H9 (cell line): Measurements from ENCODE around the gene MOGAT2. TPM values are rescaled to one million over a fixed set of nuclear protein-coding genes. Genes with fewer than 3 reads are reported as not detected.

Experiments
- DNase-seq: peaks from one replicate; pipeline ENCODE4 v3.0.0-alpha.2; 2017
- H2AFZ ChIP-seq: one replicate; pipeline ENCODE4 v1.6.1; 2013; ENCODE audit warnings: mild to moderate bottlenecking, low read length, control low read depth, moderate library complexity
- H2AK5ac ChIP-seq: 2 replicates; pipeline ENCODE4 v1.6.1; 2013; ENCODE audit warnings: low read length, control low read depth, mixed read lengths; ENCODE audit not compliant: insufficient read length
- H2BK120ac ChIP-seq: one replicate; pipeline ENCODE4 v1.6.1; 2013; ENCODE audit warnings: low read depth, mild to moderate bottlenecking, low read length, control low read depth, inconsistent platforms; ENCODE audit not compliant: poor library complexity, severe bottlenecking
- H2BK12ac ChIP-seq: 2 replicates; pipeline ENCODE4 v1.6.1; 2013; ENCODE audit warnings: low read length, control low read depth, mixed read lengths, low read depth; ENCODE audit not compliant: insufficient read length
- H2BK15ac ChIP-seq: 2 replicates; pipeline ENCODE4 v1.6.1; 2013; ENCODE audit warnings: low read depth, low read length, control low read depth
- H2BK20ac ChIP-seq: one replicate; pipeline ENCODE4 v1.6.1; 2013; ENCODE audit warnings: low read depth, mild to moderate bottlenecking, low read length, control low read depth, inconsistent platforms; ENCODE audit not compliant: poor library complexity, severe bottlenecking
- H2BK5ac ChIP-seq: 2 replicates; pipeline ENCODE4 v1.6.1; 2013; ENCODE audit warnings: low read length, control low read depth, mixed read lengths; ENCODE audit not compliant: insufficient read length
- H3K14ac ChIP-seq: 2 replicates; pipeline ENCODE4 v1.6.1; 2013; ENCODE audit warnings: low read length, control low read depth; ENCODE audit not compliant: insufficient read depth
- H3K18ac ChIP-seq: 2 replicates; pipeline ENCODE4 v1.6.1; 2013; ENCODE audit warnings: low read depth, mild to moderate bottlenecking, mixed read lengths, low read length, control low read depth; ENCODE audit not compliant: insufficient read length
- H3K23ac ChIP-seq: 2 replicates; pipeline ENCODE4 v1.6.1; 2013; ENCODE audit warnings: low read length, control low read depth, mixed read lengths, low read depth; ENCODE audit not compliant: insufficient read length
- H3K23me2 ChIP-seq: 2 replicates; pipeline ENCODE4 v1.6.1; 2013; ENCODE audit warnings: low read depth, mild to moderate bottlenecking, mixed read lengths, low read length, control low read depth; ENCODE audit not compliant: insufficient read length, poor library complexity, severe bottlenecking
- H3K27ac ChIP-seq: 2 replicates; pipeline ENCODE4 v1.5.1; 2013; ENCODE audit warnings: low read length, control low read depth, mixed read lengths, low read depth; ENCODE audit not compliant: insufficient read length
- H3K27me3 ChIP-seq: 2 replicates; pipeline ENCODE4 v1.6.1; 2013; ENCODE audit warnings: low read length, control low read depth, inconsistent platforms; ENCODE audit not compliant: insufficient read depth
- H3K4ac ChIP-seq: 2 replicates; pipeline ENCODE4 v1.6.1; 2013; ENCODE audit warnings: low read depth, mild to moderate bottlenecking, control low read depth, inconsistent platforms, low read length, moderate library complexity
- H3K4me1 ChIP-seq: 2 replicates; pipeline ENCODE4 v1.6.1; 2013; ENCODE audit warnings: low read length, control low read depth, inconsistent platforms; ENCODE audit not compliant: insufficient read depth
- H3K4me2 ChIP-seq: 2 replicates; pipeline ENCODE4 v1.6.1; 2013; ENCODE audit warnings: low read length, control low read depth, mixed read lengths; ENCODE audit not compliant: insufficient read length, insufficient read depth
- H3K56ac ChIP-seq: 2 replicates; pipeline ENCODE4 v1.6.1; 2013; ENCODE audit warnings: low read depth, mild to moderate bottlenecking, mixed read lengths, low read length, control low read depth; ENCODE audit not compliant: insufficient read length
- H3K79me1 ChIP-seq: 2 replicates; pipeline ENCODE4 v1.6.1; 2013; ENCODE audit warnings: low read depth, mild to moderate bottlenecking, moderate library complexity, low read length, control low read depth, inconsistent platforms; ENCODE audit not compliant: insufficient read depth, poor library complexity, severe bottlenecking
- H3K79me2 ChIP-seq: 2 replicates; pipeline ENCODE4 v1.6.1; 2013; ENCODE audit warnings: low read length, control low read depth, inconsistent platforms; ENCODE audit not compliant: insufficient read depth
- H3K9ac ChIP-seq: 2 replicates; pipeline ENCODE4 v1.6.1; 2013; ENCODE audit warnings: low read length, control low read depth, mixed read lengths; ENCODE audit not compliant: insufficient read length; ENCODE audit errors: extremely low read depth
- H3K9me3 ChIP-seq: one replicate; pipeline ENCODE4 v1.6.1; 2013; ENCODE audit warnings: low read depth, low read length, inconsistent platforms; ENCODE audit not compliant: control insufficient read depth
- H3T11ph ChIP-seq: one replicate; pipeline ENCODE4 v1.6.1; 2013; ENCODE audit warnings: mild to moderate bottlenecking, low read length, control low read depth, inconsistent platforms
- H4K20me1 ChIP-seq: one replicate; pipeline ENCODE4 v1.6.1; 2013; ENCODE audit not compliant: control insufficient read depth, insufficient read length, insufficient read depth
- H4K5ac ChIP-seq: 2 replicates; pipeline ENCODE4 v1.6.1; 2013; ENCODE audit warnings: low read depth, mild to moderate bottlenecking, mixed read lengths, low read length, control low read depth; ENCODE audit not compliant: insufficient read length
- H4K8ac ChIP-seq: replicated peaks from 2 replicates; pipeline ENCODE4 v1.6.1; 2013; ENCODE audit warnings: low read length, control low read depth, mixed read lengths, low read depth; ENCODE audit not compliant: insufficient read length
- H4K91ac ChIP-seq: 2 replicates; pipeline ENCODE4 v1.6.1; 2013; ENCODE audit warnings: low read depth, mild to moderate bottlenecking, moderate library complexity, mixed read lengths, low read length, control low read depth; ENCODE audit not compliant: insufficient read length
- H3K27ac Mint-ChIP-seq, 3 experiments: 2 replicates in 2 of 3; 3 replicates in 1 of 3; pipeline ENCODE4 v1.8.0; 2020 to 2021; ENCODE audit warnings: mixed read lengths in 3 of 3, mild to moderate bottlenecking in 1 of 3, moderate library complexity in 1 of 3
- H3K27me3 Mint-ChIP-seq: 2 replicates; pipeline ENCODE4 v1.8.0; 2021; ENCODE audit warnings: low read depth, mild to moderate bottlenecking, moderate library complexity, mixed read lengths
- H3K36me3 Mint-ChIP-seq, 3 experiments: 2 replicates in 2 of 3; 3 replicates in 1 of 3; pipeline ENCODE4 v1.8.0; 2020 to 2021; ENCODE audit warnings: low read depth in 3 of 3, mixed read lengths in 3 of 3; ENCODE audit not compliant: insufficient read depth in 1 of 3
- H3K4me1 Mint-ChIP-seq, 2 experiments: 2 replicates each; pipeline ENCODE4 v1.8.0; 2020; ENCODE audit warnings: mixed read lengths in 2 of 2
- H3K4me3 Mint-ChIP-seq, 2 experiments: 2 replicates in 1 of 2; 3 replicates in 1 of 2; pipeline ENCODE4 v1.8.0; 2020 to 2021; ENCODE audit warnings: mild to moderate bottlenecking in 2 of 2, mixed read lengths in 2 of 2, moderate library complexity in 1 of 2
- H3K9me3 Mint-ChIP-seq, 2 experiments: 2 replicates in 1 of 2; 3 replicates in 1 of 2; pipeline ENCODE4 v1.8.0; 2020; ENCODE audit warnings: mild to moderate bottlenecking in 2 of 2, mixed read lengths in 2 of 2, moderate library complexity in 1 of 2
- WGBS: extraction: QIAGEN DNeasy Blood & Tissue Kit; methylation state at CpG from one replicate; pipeline ENCODE4 v1.1.7; 2013; ENCODE audit warnings: missing lambda C conversion rate, low lambda C conversion rate, mixed read lengths; ENCODE audit not compliant: insufficient read length; ENCODE audit errors: extremely low coverage; 5-methylcytosine and 5-hydroxymethylcytosine counted together
- total RNA-seq: library from RNA; stranded (reverse); gene quantifications from 2 replicates; pipeline ENCODE4 v1.2.1, GENCODE V29; 2021
- TF ChIP-seq, protein P1 (sequence below): fragments of 200-600 bp; sonication (generic); conservative IDR thresholded peaks from 3 replicates; pipeline ENCODE4 v1.8.0; 2021; ENCODE audit warnings: antibody characterized with exemption, mild to moderate bottlenecking

MOGAT2 gene
- total RNA-seq, 1 experiment from 2014 or later: not detected

DNA sequence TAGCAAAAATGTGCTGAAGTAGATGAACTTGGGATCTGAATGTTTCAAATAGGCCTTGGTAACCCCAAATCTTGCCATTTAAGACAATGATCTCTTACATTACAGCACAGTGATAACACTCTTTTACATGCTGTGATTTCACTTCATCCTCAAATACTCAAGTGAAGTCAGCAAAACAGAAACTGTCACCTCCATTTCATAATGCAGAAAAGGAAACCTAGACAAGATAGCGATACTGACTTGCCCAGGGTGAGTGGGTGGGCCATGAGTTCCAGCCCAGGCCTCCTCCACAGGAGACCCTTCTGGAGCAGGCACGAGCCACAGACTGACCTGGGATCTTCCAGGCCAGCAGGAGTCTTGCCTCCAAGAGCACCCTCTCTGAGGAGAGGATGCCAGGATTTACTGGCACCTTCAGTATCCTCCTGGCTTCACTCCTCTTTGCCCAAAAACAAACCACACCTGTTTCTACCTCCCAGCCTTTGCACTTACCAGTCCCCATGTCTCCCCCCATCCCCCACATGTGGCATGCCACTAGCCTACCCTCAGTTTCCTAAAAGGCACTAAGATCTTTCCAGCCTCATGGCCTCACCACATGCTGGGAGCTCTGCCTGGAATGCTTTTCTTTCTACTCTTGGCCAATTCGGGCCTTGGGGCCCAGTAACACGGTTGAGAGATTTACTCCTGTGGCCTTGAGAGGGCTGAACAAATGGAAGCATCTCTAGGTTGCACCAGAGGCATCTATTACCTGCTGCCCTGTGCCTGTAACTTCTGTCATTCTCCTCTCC is 49.0 kb downstream of the MOGAT2 start:
- no peaks in the 10 kb centered on the region for H3K9me3 ChIP-seq
- TF ChIP-seq, protein P1, sequence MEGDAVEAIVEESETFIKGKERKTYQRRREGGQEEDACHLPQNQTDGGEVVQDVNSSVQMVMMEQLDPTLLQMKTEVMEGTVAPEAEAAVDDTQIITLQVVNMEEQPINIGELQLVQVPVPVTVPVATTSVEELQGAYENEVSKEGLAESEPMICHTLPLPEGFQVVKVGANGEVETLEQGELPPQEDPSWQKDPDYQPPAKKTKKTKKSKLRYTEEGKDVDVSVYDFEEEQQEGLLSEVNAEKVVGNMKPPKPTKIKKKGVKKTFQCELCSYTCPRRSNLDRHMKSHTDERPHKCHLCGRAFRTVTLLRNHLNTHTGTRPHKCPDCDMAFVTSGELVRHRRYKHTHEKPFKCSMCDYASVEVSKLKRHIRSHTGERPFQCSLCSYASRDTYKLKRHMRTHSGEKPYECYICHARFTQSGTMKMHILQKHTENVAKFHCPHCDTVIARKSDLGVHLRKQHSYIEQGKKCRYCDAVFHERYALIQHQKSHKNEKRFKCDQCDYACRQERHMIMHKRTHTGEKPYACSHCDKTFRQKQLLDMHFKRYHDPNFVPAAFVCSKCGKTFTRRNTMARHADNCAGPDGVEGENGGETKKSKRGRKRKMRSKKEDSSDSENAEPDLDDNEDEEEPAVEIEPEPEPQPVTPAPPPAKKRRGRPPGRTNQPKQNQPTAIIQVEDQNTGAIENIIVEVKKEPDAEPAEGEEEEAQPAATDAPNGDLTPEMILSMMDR: no peak
- no peak overlapping the region for H3K27ac Mint-ChIP-seq
- H3T11ph ChIP-seq: no peak overlapping the region
- H3K56ac ChIP-seq: no peak overlapping the region
- H2BK15ac ChIP-seq: no peak overlapping the region
- no peak overlapping the region for H3K18ac ChIP-seq
- no peak overlapping the region for H3K9ac ChIP-seq
- H3K36me3 Mint-ChIP-seq: no peaks in the 10 kb centered on the region; a peak in 1 of 7 replicates
- H4K20me1 ChIP-seq: no peaks in the 10 kb centered on the region
- H3K4me1 ChIP-seq: no peaks in the 10 kb centered on the region
- no peak overlapping the region for H2AK5ac ChIP-seq
- no peak overlapping the region for H3K14ac ChIP-seq
- no peak for DNase-seq
- no peak overlapping the region for H4K91ac ChIP-seq
- H2AFZ ChIP-seq: no peak overlapping the region
- no peaks in the 10 kb centered on the region for H3K79me1 ChIP-seq
- no peak overlapping the region for H2BK120ac ChIP-seq
- H3K9me3 Mint-ChIP-seq: peaks cover 0 to 7% of the 10 kb centered on the region in 2 experiments; a peak in 2 of 5 replicates
- H4K8ac ChIP-seq: no peak overlapping the region
- no peak overlapping the region for H3K4me3 Mint-ChIP-seq
- H3K4me2 ChIP-seq: no peak overlapping the region
- H3K27me3 ChIP-seq: peaks cover 17% of the 10 kb centered on the region; the same call in 1 of the 2 replicates
- no peak overlapping the region for H4K5ac ChIP-seq
- no peak overlapping the region for H2BK20ac ChIP-seq
- H3K79me2 ChIP-seq: no peaks in the 10 kb centered on the region
- H3K4ac ChIP-seq: no peak overlapping the region
- H3K23me2 ChIP-seq: peaks cover 3% of the 10 kb centered on the region
- peaks cover 26 to 35% of the 10 kb centered on the region in 2 experiments for H3K4me1 Mint-ChIP-seq
- no peak overlapping the region for H2BK12ac ChIP-seq
- H3K27me3 Mint-ChIP-seq: peaks cover 77% of the 10 kb centered on the region
- WGBS: no CpG with 5 or more reads among the region's 4 CpGs
- H3K23ac ChIP-seq: no peak overlapping the region
- H2BK5ac ChIP-seq: no peak overlapping the region
- no peak overlapping the region for H3K27ac ChIP-seq
